ENCODE measurements around the gene CDKN2A.
A peak's percentile ranks its signal among the peaks of the same experiment; 100 is the strongest.

CDKN2A gene

GRCh38 chr9:21919377-21920362 is 74.5 kb downstream of the CDKN2A start:
- H4K20me1 ChIP-seq (ENCODE audit: insufficient read depth, low read length, poor library complexity, severe bottlenecking), result no peaks in the 10 kb centered on the region
- H3K9me3 ChIP-seq (ENCODE audit: insufficient read depth, low read depth, low read length), result no peaks in the 10 kb centered on the region
- H3K27me3 ChIP-seq (ENCODE audit: insufficient read depth, low read length, poor library complexity, severe bottlenecking), result no peaks in the 10 kb centered on the region
- peak overlapping the region; percentile 67 for H3K4me2 ChIP-seq (ENCODE audit: low read depth, low read length, poor library complexity, severe bottlenecking)
- H3K79me2 ChIP-seq (ENCODE audit: insufficient read depth, low read length), result no peaks in the 10 kb centered on the region
- H3K9ac ChIP-seq (ENCODE audit: low read depth, low read length, poor library complexity, severe bottlenecking), result no peak overlapping the region
- H2AFZ ChIP-seq (ENCODE audit: low read length), result no peak overlapping the region
- no peaks in the 10 kb centered on the region for H3K9me2 ChIP-seq (replicated peaks; ENCODE audit: low read depth, low read length)
- no peaks in the 10 kb centered on the region for H3K36me3 ChIP-seq (ENCODE audit: insufficient read depth, low read length)
- H3K4me1 ChIP-seq (ENCODE audit: insufficient read depth, low read length, poor library complexity, severe bottlenecking), result peaks cover 33% of the 10 kb centered on the region
- no peak for TF ChIP-seq CTCF (conservative IDR thresholded peaks at IDR 0.05; ENCODE audit: low read length)
- TF ChIP-seq EZH2phosphoT487 (IDR thresholded peaks at IDR 0.05; ENCODE audit: borderline replicate concordance), result no peak
- H3F3A ChIP-seq (ENCODE audit: low read depth), result no peaks in the 10 kb centered on the region
- H3K4me3 ChIP-seq (ENCODE audit: low read length, poor library complexity, severe bottlenecking), result peak overlapping the region; percentile 33

Data from Loucy (cell line).